NCI-H1436 treated with DMSO at 0.1 percent for 48 hours (cell line): ENCODE measurements around the gene TC2N.
"Not testable (repeated sequence)": the region's sequence is repeated elsewhere in the genome, so short reads cannot be mapped to it uniquely, and the experiment has no call there.

Experiments
- DNase-seq: peaks from one replicate; lab custom pipeline; 2025; lab: John Stamatoyannopoulos, UW

Gene TC2N

GRCh38 chr14:91870001-91870400 lies 2.7 kb upstream of the TC2N start:
- no peak for DNase-seq

- DNase-seq, result no peak
Observed at GRCh38 chr14:91869556-91869955, 2.2 kb upstream of the TC2N start.

- no peak for DNase-seq
Observed at GRCh38 chr14:91866511-91867295, 633 bp downstream of the TC2N start.

GRCh38 chr14:91866061-91866460 lies 1.3 kb downstream of the TC2N start:
- no peak for DNase-seq

- no peak for DNase-seq
Observed at GRCh38 chr14:91862417-91862816, 4.9 kb downstream of the TC2N start.

- no peak for DNase-seq
Observed at GRCh38 chr14:91861091-91861490, 6.2 kb downstream of the TC2N start.

GRCh38 chr14:91860238-91860637 lies 7.1 kb downstream of the TC2N start:
- DNase-seq, result no peak

- DNase-seq, result no peak
Observed at GRCh38 chr14:91858536-91859275, 8.6 kb downstream of the TC2N start.

GRCh38 chr14:91857614-91858013 lies 9.7 kb downstream of the TC2N start:
- no peak for DNase-seq

- no peak for DNase-seq
Observed at GRCh38 chr14:91854327-91854934, 12.9 kb downstream of the TC2N start.

- DNase-seq, result no peak
Observed at GRCh38 chr14:91851563-91851962, 15.8 kb downstream of the TC2N start.

GRCh38 chr14:91848504-91849001 lies 18.8 kb downstream of the TC2N start:
- no peak for DNase-seq

- DNase-seq, result no peak
Observed at GRCh38 chr14:91847693-91848092, 19.6 kb downstream of the TC2N start.

GRCh38 chr14:91845652-91846051 lies 21.7 kb downstream of the TC2N start:
- DNase-seq, result no peak

GRCh38 chr14:91845056-91845455 lies 22.3 kb downstream of the TC2N start:
- DNase-seq, result not testable (repeated sequence)

- no peak for DNase-seq
Observed at GRCh38 chr14:91844029-91844428, 23.3 kb downstream of the TC2N start.

- DNase-seq, result no peak
Observed at GRCh38 chr14:91843437-91843836, 23.9 kb downstream of the TC2N start.

- no peak for DNase-seq
Observed at GRCh38 chr14:91841065-91841464, 26.3 kb downstream of the TC2N start.

- no peak for DNase-seq
Observed at GRCh38 chr14:91839749-91840148, 27.6 kb downstream of the TC2N start.

- DNase-seq, result no peak
Observed at GRCh38 chr14:91837076-91837475, 30.3 kb downstream of the TC2N start.

- no peak for DNase-seq
Observed at GRCh38 chr14:91835920-91836843, 31.2 kb downstream of the TC2N start.
